Muscle layer of colon (tissue), 2 donors: Measurements from ENCODE around the gene CDKAL1.

Experiments used
- H3K27ac ChIP-seq: one replicate; pipeline ENCODE4 v1.7.0; 2013; ENCODE audit warnings: low read depth, mild to moderate bottlenecking, low read length, moderate library complexity
- H3K27me3 ChIP-seq, 2 donors: one replicate each; pipeline ENCODE4 v1.7.0; 2013; ENCODE audit warnings: low read length in 2 of 2, mild to moderate bottlenecking in 2 of 2; ENCODE audit not compliant: insufficient read depth in 2 of 2, control insufficient read depth in 1 of 2
- H3K36me3 ChIP-seq: one replicate; pipeline ENCODE4 v1.7.0; 2013; ENCODE audit warnings: mild to moderate bottlenecking, low read length; ENCODE audit not compliant: insufficient read depth
- H3K4me1 ChIP-seq: one replicate; pipeline ENCODE4 v1.7.0; 2013; ENCODE audit warnings: mild to moderate bottlenecking, low read length; ENCODE audit not compliant: insufficient read depth
- H3K4me3 ChIP-seq, 2 donors: one replicate each; pipeline ENCODE4 v1.7.0; 2013; ENCODE audit warnings: low read length in 2 of 2, low read depth in 1 of 2, mild to moderate bottlenecking in 1 of 2, moderate library complexity in 1 of 2
- H3K9ac ChIP-seq: one replicate; pipeline ENCODE4 v1.7.0; 2013; ENCODE audit warnings: low read length
- H3K9me3 ChIP-seq: one replicate; pipeline ENCODE4 v1.7.0; 2013; ENCODE audit warnings: mild to moderate bottlenecking, low read length
- donor health status: abdominal sarcoma.
- donor health status: Adenocarcinoma of cecum.

CDKAL1 gene

DNA sequence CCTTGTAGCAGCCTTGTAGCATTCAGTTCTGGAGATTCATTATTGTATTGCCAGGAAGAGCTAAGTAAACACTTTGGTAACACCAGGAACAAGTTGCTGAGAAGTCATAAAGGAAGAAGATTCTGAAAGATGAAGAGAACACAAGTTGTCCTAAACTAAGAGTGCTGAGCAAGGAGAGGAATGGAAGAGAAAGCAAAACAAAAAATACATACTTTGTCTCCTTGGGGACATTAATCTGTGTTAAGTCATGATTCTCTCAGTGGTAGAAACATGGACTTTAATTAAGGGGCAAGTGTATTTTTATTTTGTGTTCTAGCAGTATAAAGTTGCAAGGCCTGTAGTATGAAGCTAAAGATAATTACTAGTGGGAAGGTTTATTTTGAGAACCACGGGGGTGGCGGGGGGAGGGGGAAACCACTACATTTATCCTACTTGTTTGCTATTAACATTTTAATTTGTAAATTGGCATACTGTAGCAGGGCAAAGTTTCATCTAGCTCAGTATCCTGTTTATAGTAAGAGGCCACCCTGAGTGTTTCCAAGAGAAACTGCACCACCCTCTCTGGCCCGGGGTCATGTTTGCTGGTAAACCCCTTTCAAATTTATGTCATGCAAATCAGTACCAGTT, 463.0 kb downstream of the CDKAL1 start:
- no peak overlapping the region for H3K9ac ChIP-seq
- H3K4me3 ChIP-seq = no peak overlapping the region
- H3K27ac ChIP-seq = no peak overlapping the region
- H3K36me3 ChIP-seq = no peaks in the 10 kb centered on the region
- no peaks in the 10 kb centered on the region for H3K9me3 ChIP-seq
- H3K27me3 ChIP-seq = no peaks in the 10 kb centered on the region
- H3K4me1 ChIP-seq = peaks cover 5% of the 10 kb centered on the region

GRCh38 chr6:20997770-20998147, 463.5 kb downstream of the CDKAL1 start:
- H3K36me3 ChIP-seq = no peaks in the 10 kb centered on the region
- H3K4me3 ChIP-seq = no peak overlapping the region
- H3K4me1 ChIP-seq = peaks cover 5% of the 10 kb centered on the region
- no peak overlapping the region for H3K27ac ChIP-seq
- no peaks in the 10 kb centered on the region for H3K9me3 ChIP-seq
- no peaks in the 10 kb centered on the region for H3K27me3 ChIP-seq
- H3K9ac ChIP-seq = no peak overlapping the region

GRCh38 chr6:20998748-20999448, 464.6 kb downstream of the CDKAL1 start:
- no peaks in the 10 kb centered on the region for H3K9me3 ChIP-seq
- H3K9ac ChIP-seq = no peak overlapping the region
- H3K27ac ChIP-seq = no peak overlapping the region
- H3K4me3 ChIP-seq = no peak overlapping the region
- peaks cover 9% of the 10 kb centered on the region for H3K4me1 ChIP-seq
- no peaks in the 10 kb centered on the region for H3K27me3 ChIP-seq
- no peaks in the 10 kb centered on the region for H3K36me3 ChIP-seq

GRCh38 chr6:21000331-21000801, 466.1 kb downstream of the CDKAL1 start:
- no peaks in the 10 kb centered on the region for H3K27me3 ChIP-seq
- H3K4me3 ChIP-seq = no peak overlapping the region
- peaks cover 13% of the 10 kb centered on the region for H3K4me1 ChIP-seq
- H3K27ac ChIP-seq = no peak overlapping the region
- no peaks in the 10 kb centered on the region for H3K36me3 ChIP-seq
- no peaks in the 10 kb centered on the region for H3K9me3 ChIP-seq
- no peak overlapping the region for H3K9ac ChIP-seq

DNA sequence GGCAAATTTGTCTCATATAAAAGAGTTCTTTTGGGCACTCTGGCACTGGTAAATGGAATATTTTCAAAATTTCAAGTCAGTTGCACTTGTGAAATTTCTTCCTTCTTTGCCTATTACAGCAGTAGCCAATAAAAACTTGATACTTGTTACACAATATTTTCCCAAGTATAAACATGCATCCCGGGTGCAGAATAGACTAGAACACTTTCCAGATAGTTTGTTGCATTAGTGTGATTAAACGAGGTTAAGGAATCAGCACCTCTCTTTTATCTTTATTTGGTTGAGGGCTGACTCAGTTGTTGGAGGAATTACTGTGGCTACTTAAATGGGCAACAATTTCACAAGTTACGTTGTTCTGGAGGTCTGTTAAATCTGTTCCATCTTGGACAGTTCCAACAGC, 467.5 kb downstream of the CDKAL1 start:
- Histone ChIP-seq H3K4me1 (peaks cover 13% of the 10 kb centered on the region), H3K9me3 (no peaks in the 10 kb centered on the region), H3K4me3 (no peak overlapping the region), H3K9ac (no peak overlapping the region), H3K36me3 (no peaks in the 10 kb centered on the region), H3K27ac (no peak overlapping the region), H3K27me3 (no peaks in the 10 kb centered on the region)

DNA sequence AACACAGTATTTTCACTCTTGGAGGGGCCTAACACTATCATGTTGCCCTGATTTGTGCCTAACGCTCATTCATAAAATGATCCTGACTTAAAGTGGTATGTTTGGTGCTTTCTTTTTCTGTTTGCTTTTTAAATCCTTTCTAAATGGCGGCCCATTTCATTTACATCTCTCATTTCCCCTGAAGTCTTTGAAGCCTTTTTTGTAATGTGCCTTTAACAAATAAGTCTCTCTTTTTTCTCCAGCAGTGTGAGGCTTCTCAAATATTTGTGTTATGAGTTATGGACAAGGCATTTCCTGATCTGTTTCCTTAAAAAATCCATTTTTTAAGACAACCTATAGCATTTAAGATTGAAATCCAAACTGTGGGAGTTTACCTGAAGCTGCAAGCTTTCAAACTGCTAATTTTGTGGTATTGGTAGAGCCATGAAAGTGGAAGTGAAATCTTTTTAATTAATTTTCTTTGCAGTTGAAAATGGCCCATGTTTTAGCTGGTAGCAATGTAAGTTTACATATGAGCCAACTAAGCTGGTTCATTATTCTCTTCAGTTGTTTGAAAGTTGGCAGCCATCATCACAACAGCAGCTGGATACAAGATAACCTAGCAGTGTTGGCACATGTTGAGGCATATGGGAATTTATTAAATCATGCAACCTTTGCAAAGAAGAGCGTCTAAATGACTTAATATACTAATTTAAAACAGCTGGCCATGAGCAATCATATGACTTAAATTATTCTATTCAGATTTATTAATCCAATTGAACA, 469.7 kb downstream of the CDKAL1 start:
- H3K27me3 ChIP-seq = no peaks in the 10 kb centered on the region
- H3K27ac ChIP-seq = no peak overlapping the region
- no peaks in the 10 kb centered on the region for H3K9me3 ChIP-seq
- H3K36me3 ChIP-seq = no peaks in the 10 kb centered on the region
- no peak overlapping the region for H3K4me3 ChIP-seq
- H3K9ac ChIP-seq = no peak overlapping the region
- peaks cover 13% of the 10 kb centered on the region for H3K4me1 ChIP-seq

- Histone ChIP-seq H3K4me3 (no peak overlapping the region), H3K27me3 (no peaks in the 10 kb centered on the region), H3K4me1 (peaks cover 8% of the 10 kb centered on the region), H3K9ac (no peak overlapping the region), H3K9me3 (no peaks in the 10 kb centered on the region), H3K27ac (no peak overlapping the region), H3K36me3 (no peaks in the 10 kb centered on the region)
Observed at GRCh38 chr6:21005816-21006570, 471.7 kb downstream of the CDKAL1 start.

GRCh38 chr6:21019614-21020013, 485.4 kb downstream of the CDKAL1 start:
- Histone ChIP-seq H3K9me3 (no peaks in the 10 kb centered on the region), H3K4me3 (no peak overlapping the region), H3K36me3 (no peaks in the 10 kb centered on the region), H3K27me3 (no peaks in the 10 kb centered on the region), H3K27ac (no peak overlapping the region), H3K4me1 (no peaks in the 10 kb centered on the region), H3K9ac (no peak overlapping the region)

GRCh38 chr6:21022343-21023107, 488.3 kb downstream of the CDKAL1 start:
- Histone ChIP-seq H3K4me3 (no peak overlapping the region), H3K36me3 (peaks cover 4% of the 10 kb centered on the region), H3K27ac (no peak overlapping the region), H3K9me3 (no peaks in the 10 kb centered on the region), H3K4me1 (no peaks in the 10 kb centered on the region), H3K27me3 (no peaks in the 10 kb centered on the region), H3K9ac (no peak overlapping the region)

- H3K27ac ChIP-seq = no peak overlapping the region
- no peaks in the 10 kb centered on the region for H3K9me3 ChIP-seq
- H3K27me3 ChIP-seq = no peaks in the 10 kb centered on the region
- no peak overlapping the region for H3K4me3 ChIP-seq
- H3K9ac ChIP-seq = no peak overlapping the region
- H3K36me3 ChIP-seq = peaks cover 6% of the 10 kb centered on the region
- H3K4me1 ChIP-seq = no peaks in the 10 kb centered on the region
Observed at GRCh38 chr6:21023210-21023609, 489.0 kb downstream of the CDKAL1 start.
